ENCODE data around the gene MYL10.

The MYL10 gene

DNA sequence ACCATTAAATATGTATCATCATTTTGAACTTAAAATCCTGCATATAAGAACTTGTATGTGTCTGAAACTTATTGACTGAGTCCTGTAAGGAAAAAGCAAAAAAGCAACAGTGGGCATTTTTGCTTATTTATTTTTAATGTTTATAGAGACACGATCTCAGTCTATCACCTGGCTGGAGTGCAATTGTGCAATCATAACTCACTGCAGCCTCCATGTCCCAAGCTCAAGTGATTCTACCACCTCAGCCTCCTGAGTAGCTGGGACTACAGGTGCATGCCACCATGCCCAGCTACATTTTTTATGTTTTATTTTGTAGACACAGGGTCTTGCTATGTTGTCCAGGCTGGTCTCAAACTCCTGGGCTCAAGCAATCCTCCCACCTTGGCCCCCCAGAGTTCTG, 32.2 kb downstream of the MYL10 start:
- DNase-seq (ENCODE audit: low read depth): no peak

DNA sequence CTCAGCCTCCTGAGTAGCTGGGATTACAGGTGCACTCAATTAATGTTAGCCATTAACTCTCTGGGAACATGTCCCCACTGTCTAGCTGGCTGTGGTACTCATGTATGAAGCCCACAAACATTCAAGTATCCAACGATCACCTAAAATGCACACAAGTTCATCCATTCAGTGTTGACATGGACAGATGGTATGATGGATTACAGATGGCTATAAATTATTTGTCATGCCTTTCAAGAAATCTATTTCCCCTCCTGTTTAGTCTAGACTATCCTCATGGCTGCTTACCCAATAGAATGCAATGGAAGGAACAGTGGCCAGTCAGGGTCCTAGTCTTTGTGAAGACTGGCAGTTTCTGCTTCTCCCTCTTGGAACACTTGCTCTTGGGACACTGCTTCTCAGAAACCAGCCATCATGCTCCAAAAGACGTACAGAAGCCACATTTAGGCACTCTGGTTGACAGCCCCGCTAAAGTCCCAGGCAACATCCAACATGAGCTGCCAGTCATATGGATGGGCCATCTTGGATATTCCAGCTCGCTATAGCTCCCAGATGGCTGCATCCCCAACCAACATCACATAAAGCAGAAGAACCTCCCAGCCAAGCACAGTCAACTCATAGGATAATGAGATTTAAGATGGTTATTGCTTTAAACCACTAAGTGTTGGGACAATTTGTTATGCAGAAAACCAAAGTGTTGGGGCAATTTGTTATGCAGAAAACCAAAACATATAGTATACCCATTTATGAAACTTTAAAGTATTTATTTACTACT, 33.1 kb downstream of the MYL10 start:
- no peak for DNase-seq (ENCODE audit: low read depth)

- DNase-seq (ENCODE audit: low read depth): no peak
Measured at GRCh38 chr7:101595246-101595645, 33.9 kb downstream of the MYL10 start.

GRCh38 chr7:101594790-101595189, 34.3 kb downstream of the MYL10 start:
- no peak for DNase-seq (ENCODE audit: low read depth)

GRCh38 chr7:101593556-101593955, 35.5 kb downstream of the MYL10 start:
- no peak for DNase-seq (ENCODE audit: low read depth)

- DNase-seq (ENCODE audit: low read depth): no peak
Measured at GRCh38 chr7:101591504-101591903, 37.6 kb downstream of the MYL10 start.

GRCh38 chr7:101590663-101591435, 38.2 kb downstream of the MYL10 start:
- DNase-seq (ENCODE audit: low read depth): no peak

DNA sequence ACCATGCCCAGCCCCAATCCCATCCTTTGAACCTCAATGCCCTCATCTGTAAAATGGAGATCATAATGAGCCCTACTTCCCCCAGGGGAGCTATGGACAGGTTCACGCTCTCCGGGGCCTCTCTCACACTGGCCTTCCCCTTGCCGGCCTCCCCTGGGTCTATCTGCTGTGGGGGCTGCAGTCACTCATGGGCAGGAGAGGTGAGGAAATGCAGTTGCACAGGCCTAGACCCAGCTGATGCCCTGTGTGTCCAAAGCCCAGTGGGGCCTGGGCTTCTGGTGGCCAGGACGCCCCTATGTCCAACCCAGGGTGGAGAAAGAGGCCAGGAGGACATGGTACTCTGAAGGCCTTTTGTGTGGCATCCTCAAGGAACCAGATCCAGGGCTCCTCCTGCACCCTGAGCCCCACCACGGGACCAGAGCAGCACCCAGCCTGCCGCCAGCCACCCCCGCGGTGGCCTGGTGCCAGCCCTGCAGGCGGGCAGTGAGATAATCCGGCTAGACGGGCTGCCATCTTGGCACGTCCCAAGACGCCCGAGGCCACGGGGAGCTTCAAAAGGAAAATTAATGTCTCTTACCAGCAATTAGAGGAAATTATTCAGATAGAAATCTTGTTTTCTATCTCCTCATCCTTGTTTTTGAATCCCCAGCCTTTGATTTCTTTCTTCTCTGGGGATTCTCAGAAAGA, 39.0 kb downstream of the MYL10 start:
- no peak for DNase-seq (ENCODE audit: low read depth)

- no peak for DNase-seq (ENCODE audit: low read depth)
Measured at GRCh38 chr7:101589052-101589451, 40.0 kb downstream of the MYL10 start.

GRCh38 chr7:101588131-101588935, 40.8 kb downstream of the MYL10 start:
- no peak for DNase-seq (ENCODE audit: low read depth)

GRCh38 chr7:101586906-101587677, 42.0 kb downstream of the MYL10 start:
- no peak for DNase-seq (ENCODE audit: low read depth)

GRCh38 chr7:101586078-101586905, 42.8 kb downstream of the MYL10 start:
- no peak for DNase-seq (ENCODE audit: low read depth)

DNA sequence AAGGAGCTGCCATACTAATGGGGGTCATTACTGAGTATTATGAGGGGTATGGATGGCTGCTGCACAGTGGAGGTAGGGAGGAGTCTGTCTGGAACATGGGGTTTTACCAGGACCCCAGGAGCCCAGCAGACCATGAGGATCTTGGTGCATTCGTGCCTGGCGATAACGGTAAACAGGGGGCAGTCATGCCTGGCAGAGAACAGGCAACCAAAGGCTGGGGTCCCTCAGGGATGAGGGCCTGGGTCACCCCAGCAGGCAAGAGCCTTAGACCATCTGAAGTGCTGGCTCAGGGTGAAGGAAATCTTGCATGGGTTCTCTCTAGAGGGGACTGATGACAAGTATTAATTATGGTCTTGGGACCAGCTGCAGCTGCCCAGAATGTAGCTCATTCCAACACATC, 46.1 kb downstream of the MYL10 start:
- DNase-seq (ENCODE audit: low read depth): no peak

- DNase-seq (ENCODE audit: low read depth): no peak
Measured at GRCh38 chr7:101581891-101582290, 47.2 kb downstream of the MYL10 start.

GRCh38 chr7:101580596-101580995, 48.5 kb downstream of the MYL10 start:
- no peak for DNase-seq (ENCODE audit: low read depth)

- no peak for DNase-seq (ENCODE audit: low read depth)
Measured at GRCh38 chr7:101578552-101578951, 50.5 kb downstream of the MYL10 start.

DNA sequence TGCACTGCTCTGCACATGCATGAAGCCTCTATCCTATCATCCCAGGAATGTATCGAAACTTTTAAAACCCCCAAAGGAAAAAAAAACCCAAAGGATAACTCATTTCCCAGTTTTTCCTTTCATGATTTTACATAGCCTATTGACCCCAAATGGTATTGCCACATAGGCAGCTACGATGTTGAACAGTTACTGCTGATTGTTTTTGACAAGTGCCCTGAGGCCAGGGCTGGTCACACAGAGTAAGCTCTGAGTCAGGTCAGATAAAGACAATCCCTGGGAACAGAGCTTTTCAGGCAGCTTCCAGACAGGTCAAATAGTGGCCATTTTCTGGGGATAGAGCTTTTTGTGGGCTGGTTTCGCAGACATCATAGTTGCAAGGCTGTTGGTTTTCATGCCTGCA, 52.1 kb downstream of the MYL10 start:
- DNase-seq (ENCODE audit: low read depth): no peak

- DNase-seq (ENCODE audit: low read depth): no peak
Measured at GRCh38 chr7:101575721-101576120, 53.4 kb downstream of the MYL10 start.

GRCh38 chr7:101575168-101575567, 53.9 kb downstream of the MYL10 start:
- no peak for DNase-seq (ENCODE audit: low read depth)

GRCh38 chr7:101572156-101572555, 56.9 kb downstream of the MYL10 start:
- DNase-seq (ENCODE audit: low read depth): no peak
